Astrocyte (in vitro differentiated cells and primary cell): ENCODE measurements around the gene SLC27A4. TPM values are rescaled to one million over a fixed set of nuclear protein-coding genes. Genes with fewer than 3 reads are reported as not detected.
A peak's percentile ranks its signal among the peaks of the same experiment; 100 is the strongest.

Experiments used
- DNase-seq: peaks from one replicate; pipeline ENCODE4 v3.0.0-alpha.2; 2010; ENCODE audit warnings: low read depth
- FAIRE-seq: peaks from 2 replicates; lab custom pipeline; 2011; peaks lifted over from hg19 to GRCh38; lab: Jason Lieb, UNC
- H2AFZ ChIP-seq: 2 replicates; pipeline ENCODE4 v1.6.0; 2012; ENCODE audit warnings: low read depth, low read length, inconsistent platforms
- H3K27ac ChIP-seq: 2 replicates; pipeline ENCODE4 v1.5.1; 2011; ENCODE audit warnings: low read depth, low read length, inconsistent platforms
- H3K27me3 ChIP-seq: 2 replicates; pipeline ENCODE4 v1.6.0; 2011; ENCODE audit warnings: low read length, inconsistent platforms; ENCODE audit not compliant: insufficient read depth
- H3K36me3 ChIP-seq: 2 replicates; pipeline ENCODE4 v1.5.1; 2011; ENCODE audit warnings: low read length, inconsistent platforms; ENCODE audit not compliant: insufficient read depth
- H3K4me1 ChIP-seq: 2 replicates; pipeline ENCODE4 v1.5.1; 2011; ENCODE audit warnings: low read length, inconsistent platforms; ENCODE audit not compliant: insufficient read depth
- H3K4me2 ChIP-seq: 2 replicates; pipeline ENCODE4 v1.6.0; 2012; ENCODE audit warnings: low read length, inconsistent platforms
- H3K4me3 ChIP-seq: 2 replicates; pipeline ENCODE4 v1.5.1; 2011; ENCODE audit warnings: low read depth, mild to moderate bottlenecking, low read length, inconsistent platforms; ENCODE audit not compliant: insufficient read depth
- H3K79me2 ChIP-seq: 2 replicates; pipeline ENCODE4 v1.6.0; 2012; ENCODE audit warnings: mild to moderate bottlenecking, low read length, inconsistent platforms; ENCODE audit not compliant: insufficient read depth
- H3K9ac ChIP-seq: 2 replicates; pipeline ENCODE4 v1.6.0; 2012; ENCODE audit warnings: mild to moderate bottlenecking, low read length, inconsistent platforms
- H3K9me3 ChIP-seq: 2 replicates; pipeline ENCODE4 v1.5.1; 2012; ENCODE audit warnings: low read depth, mild to moderate bottlenecking, low read length, inconsistent platforms; ENCODE audit not compliant: insufficient read depth
- H4K20me1 ChIP-seq: 2 replicates; pipeline ENCODE4 v1.6.0; 2012; ENCODE audit warnings: low read length, inconsistent platforms; ENCODE audit not compliant: insufficient read depth
- H3K27ac Mint-ChIP-seq: one replicate; pipeline ENCODE4 v1.8.0; 2021; ENCODE audit warnings: mild to moderate bottlenecking, mixed read lengths; ENCODE audit not compliant: unreplicated experiment
- H3K27me3 Mint-ChIP-seq: one replicate; pipeline ENCODE4 v1.8.0; 2021; ENCODE audit warnings: low read depth, mixed read lengths; ENCODE audit not compliant: unreplicated experiment
- H3K36me3 Mint-ChIP-seq: one replicate; pipeline ENCODE4 v1.8.0; 2021; ENCODE audit warnings: low read depth, mixed read lengths; ENCODE audit not compliant: unreplicated experiment
- H3K4me1 Mint-ChIP-seq: one replicate; pipeline ENCODE4 v1.8.0; 2021; ENCODE audit warnings: low read depth, mixed read lengths; ENCODE audit not compliant: unreplicated experiment
- H3K4me3 Mint-ChIP-seq: one replicate; pipeline ENCODE4 v1.8.0; 2021; ENCODE audit warnings: mild to moderate bottlenecking, moderate library complexity, mixed read lengths; ENCODE audit not compliant: unreplicated experiment
- H3K9me3 Mint-ChIP-seq: one replicate; pipeline ENCODE4 v1.8.0; 2021; ENCODE audit warnings: mild to moderate bottlenecking, mixed read lengths; ENCODE audit not compliant: unreplicated experiment
- EZH2 ChIP-seq: IDR thresholded peaks from 2 replicates; pipeline ENCODE4 v1.6.1; 2012; ENCODE audit warnings: mild to moderate bottlenecking, low read length, inconsistent platforms; ENCODE audit not compliant: insufficient read depth
- microRNA-seq: library from miRNA; unstranded; fragments of <30 nt; microRNA quantifications from one replicate; pipeline ENCODE4 v1.2.0, GENCODE V29; 2020
- total RNA-seq: library from RNA; stranded (reverse); gene quantifications from 2 replicates; pipeline ENCODE4 v1.2.1, GENCODE V29; 2021
- TF ChIP-seq, protein P1 (sequence below): IDR thresholded peaks from 2 replicates; pipeline ENCODE4 v1.5.1; 2011; ENCODE audit warnings: low read depth, mild to moderate bottlenecking, inconsistent platforms, low read length, moderate library complexity; ENCODE audit not compliant: insufficient read depth

The SLC27A4 gene
- total RNA-seq, 1 donor from 2014 or later = 26.9 TPM

- H3K4me1 Mint-ChIP-seq = peaks cover 9% of the 10 kb centered on the region
- H3K4me3 ChIP-seq = no peak overlapping the region
- no peak overlapping the region for H3K4me2 ChIP-seq
- H4K20me1 ChIP-seq = no peaks in the 10 kb centered on the region
- H3K27ac Mint-ChIP-seq = no peak overlapping the region
- no peaks in the 10 kb centered on the region for H3K36me3 Mint-ChIP-seq
- no peaks in the 10 kb centered on the region for H3K79me2 ChIP-seq
- H3K4me3 Mint-ChIP-seq = no peak overlapping the region
- H3K9ac ChIP-seq = no peak overlapping the region
- H3K9me3 Mint-ChIP-seq = no peaks in the 10 kb centered on the region
- DNase-seq (no peak), FAIRE-seq (no peak)
- H3K4me1 ChIP-seq = peaks cover 12% of the 10 kb centered on the region
- H3K36me3 ChIP-seq = no peaks in the 10 kb centered on the region
- H2AFZ ChIP-seq = peak overlapping the region; percentile 26
- H3K27me3 Mint-ChIP-seq = peaks cover 34% of the 10 kb centered on the region
- no peak for TF ChIP-seq EZH2
- TF ChIP-seq, protein P1, sequence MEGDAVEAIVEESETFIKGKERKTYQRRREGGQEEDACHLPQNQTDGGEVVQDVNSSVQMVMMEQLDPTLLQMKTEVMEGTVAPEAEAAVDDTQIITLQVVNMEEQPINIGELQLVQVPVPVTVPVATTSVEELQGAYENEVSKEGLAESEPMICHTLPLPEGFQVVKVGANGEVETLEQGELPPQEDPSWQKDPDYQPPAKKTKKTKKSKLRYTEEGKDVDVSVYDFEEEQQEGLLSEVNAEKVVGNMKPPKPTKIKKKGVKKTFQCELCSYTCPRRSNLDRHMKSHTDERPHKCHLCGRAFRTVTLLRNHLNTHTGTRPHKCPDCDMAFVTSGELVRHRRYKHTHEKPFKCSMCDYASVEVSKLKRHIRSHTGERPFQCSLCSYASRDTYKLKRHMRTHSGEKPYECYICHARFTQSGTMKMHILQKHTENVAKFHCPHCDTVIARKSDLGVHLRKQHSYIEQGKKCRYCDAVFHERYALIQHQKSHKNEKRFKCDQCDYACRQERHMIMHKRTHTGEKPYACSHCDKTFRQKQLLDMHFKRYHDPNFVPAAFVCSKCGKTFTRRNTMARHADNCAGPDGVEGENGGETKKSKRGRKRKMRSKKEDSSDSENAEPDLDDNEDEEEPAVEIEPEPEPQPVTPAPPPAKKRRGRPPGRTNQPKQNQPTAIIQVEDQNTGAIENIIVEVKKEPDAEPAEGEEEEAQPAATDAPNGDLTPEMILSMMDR = no peak
- H3K9me3 ChIP-seq = no peaks in the 10 kb centered on the region
- no peak overlapping the region for H3K27ac ChIP-seq
- no peaks in the 10 kb centered on the region for H3K27me3 ChIP-seq
Measured at GRCh38 chr9:128409450-128409849, 69.1 kb downstream of the SLC27A4 start.

GRCh38 chr9:128409978-128410377, 69.7 kb downstream of the SLC27A4 start:
- Mint-ChIP-seq H3K27ac (peak overlapping the region; percentile 26), H3K4me3 (no peak overlapping the region), H3K4me1 (peaks cover 9% of the 10 kb centered on the region), H3K36me3 (no peaks in the 10 kb centered on the region), H3K27me3 (peaks cover 38% of the 10 kb centered on the region), H3K9me3 (no peaks in the 10 kb centered on the region)
- Histone ChIP-seq H2AFZ (no peak overlapping the region), H3K36me3 (no peaks in the 10 kb centered on the region), H3K4me2 (no peak overlapping the region), H3K4me3 (no peak overlapping the region), H3K4me1 (peaks cover 12% of the 10 kb centered on the region), H3K27ac (no peak overlapping the region), H3K9ac (no peak overlapping the region), H3K79me2 (no peaks in the 10 kb centered on the region), H4K20me1 (no peaks in the 10 kb centered on the region), H3K27me3 (peaks cover 3% of the 10 kb centered on the region), H3K9me3 (no peaks in the 10 kb centered on the region)
- FAIRE-seq (no peak), DNase-seq (no peak)
- TF ChIP-seq, protein P1 = peak; percentile 34
- no peak for TF ChIP-seq EZH2

Small RNA genes within 50 kb of the gene (microRNA-seq; reads per million reads assigned to microRNA genes)
- gene MIR219B = not detected

Other genes starting within 250 kb of the SLC27A4 start
- 44.1 and 44.4 TPM in 2 replicates for gene PTGES2, start 212.8 kb upstream of the SLC27A4 start, total RNA-seq
- gene LCN2, start 191.1 kb upstream of the SLC27A4 start, total RNA-seq = not detected in 2 replicates
- gene BBLN, start 180.3 kb upstream of the SLC27A4 start, total RNA-seq = 47.3 and 56.6 TPM in 2 replicates
- gene CIZ1, start 149.0 kb upstream of the SLC27A4 start, total RNA-seq = 110 and 117 TPM in 2 replicates
- 29.7 and 37.6 TPM in 2 replicates for gene DNM1, start 137.1 kb upstream of the SLC27A4 start, total RNA-seq
- 105 and 117 TPM in 2 replicates for gene GOLGA2, start 64.5 kb upstream of the SLC27A4 start, total RNA-seq
- gene SWI5, start 64.3 kb upstream of the SLC27A4 start, total RNA-seq = 29.2 and 30.8 TPM in 2 replicates
- 26.6 and 27.9 TPM in 2 replicates for gene TRUB2, start 18.1 kb upstream of the SLC27A4 start, total RNA-seq
- 31.4 and 31.5 TPM in 2 replicates for gene COQ4, start 17.7 kb upstream of the SLC27A4 start, total RNA-seq
- gene URM1, start 30.8 kb downstream of the SLC27A4 start, total RNA-seq = 50.7 and 51.6 TPM in 2 replicates
- 66.1 and 99.8 TPM in 2 replicates for gene CERCAM, start 80.3 kb downstream of the SLC27A4 start, total RNA-seq
- gene ODF2, start 115.5 kb downstream of the SLC27A4 start, total RNA-seq = 26.2 and 28.1 TPM in 2 replicates
- gene GLE1, start 164.2 kb downstream of the SLC27A4 start, total RNA-seq = 15.0 and 17.5 TPM in 2 replicates
- 523 and 604 TPM in 2 replicates for gene SPTAN1, start 212.1 kb downstream of the SLC27A4 start, total RNA-seq